Lung (tissue), 12 donors: Measurements from ENCODE around the gene PRR9. TPM values are rescaled to one million over a fixed set of nuclear protein-coding genes. Genes with fewer than 3 reads are reported as not detected.

Source experiments
- ATAC-seq: fragments of 200-7000 bp; cut with Tn5 transposase; one replicate; pipeline ENCODE4 v1.9.1; 2020; ENCODE audit warnings: moderate number of reproducible peaks; ENCODE audit not compliant: insufficient read depth, low FRiP score
- DNase-seq, 3 donors: peaks; one replicate each; pipeline ENCODE4 v3.0.0-alpha.2; 2013 to 2017
- H3K27ac ChIP-seq, 2 donors: one replicate each; pipeline ENCODE4 v1.5.1; 2013; ENCODE audit warnings: mild to moderate bottlenecking in 2 of 2, moderate library complexity in 2 of 2, control low read depth in 1 of 2, inconsistent platforms in 1 of 2, low read depth in 1 of 2, low read length in 1 of 2
- H3K27me3 ChIP-seq, 3 donors: one replicate each; pipeline ENCODE4 v1.5.1; 2013; ENCODE audit warnings: low read length in 2 of 3; ENCODE audit not compliant: control insufficient read depth in 3 of 3, insufficient read depth in 3 of 3
- H3K36me3 ChIP-seq, 4 donors: one replicate each; pipeline ENCODE4 v1.5.1; 2013; ENCODE audit warnings: low read length in 4 of 4, mild to moderate bottlenecking in 1 of 4, moderate library complexity in 1 of 4; ENCODE audit not compliant: control insufficient read depth in 4 of 4, insufficient read depth in 4 of 4
- H3K4me1 ChIP-seq, 5 donors: one replicate each; pipeline ENCODE4 v1.5.1; 2013; ENCODE audit warnings: low read length in 5 of 5, mild to moderate bottlenecking in 2 of 5, moderate library complexity in 1 of 5; ENCODE audit not compliant: control insufficient read depth in 5 of 5, insufficient read depth in 5 of 5
- H3K4me3 ChIP-seq: one replicate; pipeline ENCODE4 v1.5.1; 2013; ENCODE audit warnings: mild to moderate bottlenecking, control low read depth, moderate library complexity
- H3K9ac ChIP-seq, 2 donors: one replicate each; pipeline ENCODE4 v1.5.1; 2013; ENCODE audit warnings: low read length in 2 of 2, control low read depth in 1 of 2; ENCODE audit not compliant: insufficient read depth in 1 of 2
- H3K9me3 ChIP-seq, 4 donors: one replicate each; pipeline ENCODE4 v1.5.1; 2013; ENCODE audit warnings: low read length in 3 of 4, mild to moderate bottlenecking in 1 of 4, moderate library complexity in 1 of 4; ENCODE audit not compliant: control insufficient read depth in 4 of 4, insufficient read depth in 3 of 4
- CTCF ChIP-seq: IDR thresholded peaks from 2 replicates; pipeline ENCODE4 v1.5.1; 2012; ENCODE audit warnings: mild to moderate bottlenecking; ENCODE audit errors: control extremely low read depth, extremely low read depth
- WGBS, 2 donors: extraction: QIAGEN DNeasy Blood & Tissue Kit; methylation state at CpG; one replicate each; pipeline ENCODE4 v1.1.7; 2013; 5-methylcytosine and 5-hydroxymethylcytosine counted together
- polyA plus RNA-seq, 2 donors: library from polyadenylated mRNA; stranded (reverse); fragments of 200-250 nt; gene quantifications; one replicate each; pipeline ENCODE4 v1.2.1, GENCODE V29; 2013
- total RNA-seq, 2 donors: library from RNA; depleted of rRNA in 1 of 2; stranded (reverse); fragments of >200 nt in 1 of 2; gene quantifications; one replicate each; pipeline ENCODE4 v1.2.1, GENCODE V29; 2014 to 2021
- donor health status: control.
- donor health status: control.
- donor health status: Bipolar disorder and iron deficiency.
- donor health status: healthy.
- donor health status: DM: yes; HTN: yes; CAD: no.

PRR9 gene
- total and polyA plus RNA-seq, 4 donors: 0.22 TPM; not detected in 3

DNA sequence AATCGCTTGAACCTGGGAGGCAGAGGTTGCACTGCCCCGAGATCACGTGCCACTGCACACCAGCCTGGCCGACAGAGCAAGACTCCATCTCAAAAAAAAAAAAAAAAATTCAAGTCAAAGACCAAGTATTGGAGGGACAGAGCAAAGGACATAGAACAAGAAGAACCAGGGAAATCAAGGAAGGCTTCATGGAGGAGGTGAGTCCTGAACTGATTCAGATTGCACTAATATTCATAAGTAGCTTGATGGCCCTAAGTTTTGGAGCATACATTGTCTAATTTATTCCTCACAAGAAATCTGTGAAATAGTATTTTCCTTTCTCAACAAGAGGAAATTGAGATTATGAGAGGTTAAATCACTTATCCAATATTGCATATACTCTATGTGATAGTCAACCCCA is 3.9 kb upstream of the PRR9 start:
- no peak overlapping the region for H3K27ac ChIP-seq
- no peak overlapping the region for H3K4me3 ChIP-seq
- H3K27me3 ChIP-seq: peaks cover 0 to 2% (median 0%) of the 10 kb centered on the region in 3 donors
- H3K4me1 ChIP-seq: no peaks in the 10 kb centered on the region
- DNase-seq (no peak), ATAC-seq (no peak)
- WGBS, 2 donors: 92 to 96% methylated on average over 4 of the region's 4 CpGs
- no peaks in the 10 kb centered on the region for H3K36me3 ChIP-seq
- no peak overlapping the region for H3K9ac ChIP-seq
- peaks cover 0 to 4% (median 0%) of the 10 kb centered on the region in 4 donors for H3K9me3 ChIP-seq
- TF ChIP-seq CTCF: no peak

- Histone ChIP-seq H3K27ac (no peak overlapping the region), H3K9ac (no peak overlapping the region), H3K9me3 (peaks cover 0 to 4% (median 0%) of the 10 kb centered on the region in 4 donors), H3K36me3 (no peaks in the 10 kb centered on the region), H3K4me1 (no peaks in the 10 kb centered on the region), H3K4me3 (no peak overlapping the region), H3K27me3 (no peaks in the 10 kb centered on the region)
- 60 to 78% methylated on average over 2 of the region's 2 CpGs for WGBS, 2 donors
- DNase-seq (no peak), ATAC-seq (no peak)
- TF ChIP-seq CTCF: no peak
Observed at GRCh38 chr1:153217744-153218416, 496 bp downstream of the PRR9 start.

- Histone ChIP-seq H3K27ac (no peak overlapping the region), H3K9me3 (peaks cover 0 to 4% (median 0%) of the 10 kb centered on the region in 4 donors), H3K27me3 (no peaks in the 10 kb centered on the region), H3K36me3 (no peaks in the 10 kb centered on the region), H3K4me3 (no peak overlapping the region), H3K9ac (no peak overlapping the region), H3K4me1 (no peaks in the 10 kb centered on the region)
- ATAC-seq (no peak), DNase-seq (peak in 2 of 3 donors; percentile 18 to 53)
- no peak for TF ChIP-seq CTCF
- whole genome bisulfite sequencing, 2 donors: 40 to 41% methylated on average over 6 of the region's 6 CpGs
Observed at GRCh38 chr1:153220606-153221303, 3.4 kb downstream of the PRR9 start.
